Stomach (tissue), 4 donors: ENCODE data around the gene EGLN2.
"Not testable (repeated sequence)": the region's sequence is repeated elsewhere in the genome, so short reads cannot be mapped to it uniquely, and the experiment has no call there.

Experiments
- CTCF ChIP-seq, 7 experiments: fragments of 450-650 bp in 4 of 7; fragments of 200-600 bp in 3 of 7; sonication (generic) in 3 of 7; IDR thresholded peaks; one replicate each; pipeline ENCODE4 v1.5.1; 2016 to 2019; ENCODE audit warnings: antibody characterized with exemption in 7 of 7, control low read depth in 2 of 7, mild to moderate bottlenecking in 1 of 7
- EP300 ChIP-seq: sonication (generic); formaldehyde crosslinking; IDR thresholded peaks from one replicate; pipeline ENCODE4 v1.6.1; 2017; ENCODE audit warnings: antibody characterized with exemption
- POLR2A ChIP-seq, 4 donors: fragments of 450-650 bp; IDR thresholded peaks; one replicate each; pipeline ENCODE4 v1.6.1; 2016; ENCODE audit warnings: antibody characterized with exemption in 4 of 4, control low read depth in 2 of 4, mild to moderate bottlenecking in 1 of 4, moderate library complexity in 1 of 4
- POLR2AphosphoS5 ChIP-seq, 3 donors: sonication (generic); formaldehyde crosslinking; IDR thresholded peaks; one replicate each; pipeline ENCODE4 v1.6.1; 2016; ENCODE audit warnings: antibody characterized with exemption in 3 of 3

GRCh38 chr19:40842997-40843652 lies 44.1 kb downstream of the EGLN2 start:
- not testable (repeated sequence) for TF ChIP-seq CTCF (IDR thresholded peaks at IDR 0.05); POLR2AphosphoS5 (IDR thresholded peaks at IDR 0.05); POLR2A (IDR thresholded peaks at IDR 0.05); EP300
